Measurements from ENCODE around the gene KHSRP. TPM values are rescaled to one million over a fixed set of nuclear protein-coding genes. Genes with fewer than 3 reads are reported as not detected.

Gene KHSRP
- total RNA-seq, 1 experiment from 2014 or later, result 142 TPM

Other genes with a start within 250 kb of the KHSRP start
- 18.5 and 19.6 TPM in 2 replicates for gene MLLT1, start 144.8 kb downstream of the KHSRP start, total RNA-seq (2014; rRNA removed)
- not detected in 2 replicates for gene ACER1, start 91.2 kb downstream of the KHSRP start, total RNA-seq (2014; rRNA removed)
- gene CLPP, start 63.3 kb downstream of the KHSRP start, total RNA-seq (2014; rRNA removed), result 107 and 126 TPM in 2 replicates
- 25.4 and 35.0 TPM in 2 replicates for gene ALKBH7, start 52.0 kb downstream of the KHSRP start, total RNA-seq (2014; rRNA removed)
- gene PSPN, start 48.9 kb downstream of the KHSRP start, total RNA-seq (2014; rRNA removed), result 0.69 and 0.90 TPM in 2 replicates
- 59.4 and 64.3 TPM in 2 replicates for gene GTF2F1, start 31.6 kb downstream of the KHSRP start, total RNA-seq (2014; rRNA removed)
- gene SLC25A41, start 9.0 kb upstream of the KHSRP start, total RNA-seq (2014; rRNA removed), result not detected in 2 replicates
- gene SLC25A23, start 35.0 kb upstream of the KHSRP start, total RNA-seq (2014; rRNA removed), result 5.5 TPM in 2 replicates
- gene CRB3, start 39.5 kb upstream of the KHSRP start, total RNA-seq (2014; rRNA removed), result not detected in 2 replicates
- gene DENND1C, start 57.0 kb upstream of the KHSRP start, total RNA-seq (2014; rRNA removed), result not detected in 2 replicates
- not detected in 2 replicates for gene TUBB4A, start 77.5 kb upstream of the KHSRP start, total RNA-seq (2014; rRNA removed)
- 1.3 and 1.7 TPM in 2 replicates for gene TNFSF9, start 106.2 kb upstream of the KHSRP start, total RNA-seq (2014; rRNA removed)
- gene CD70, start 166.3 kb upstream of the KHSRP start, total RNA-seq (2014; rRNA removed), result 3.3 and 6.5 TPM in 2 replicates
- not detected in 2 replicates for gene TNFSF14, start 245.3 kb upstream of the KHSRP start, total RNA-seq (2014; rRNA removed)